PC-3 (cell line): ENCODE data around the gene ADCY5. TPM values are rescaled to one million over a fixed set of nuclear protein-coding genes. Genes with fewer than 3 reads are reported as not detected.

ENCODE experiments used
- ATAC-seq: fragments of 200-7000 bp; cut with Tn5 transposase; 2 replicates; pipeline ENCODE4 v1.9.1; 2020; ENCODE audit warnings: mild to moderate bottlenecking, moderate library complexity
- BruUV-seq: library from RNA; stranded (reverse); fragments of 400-500 nt; replicated peaks from 2 replicates; lab custom pipeline; 2021; lab: Mats Ljungman, UMichigan
- CTCF ChIA-PET: fragments of 300-600 bp; sonication (Branson Sonifier 250); formaldehyde crosslinking; loops from one replicate; lab custom pipeline; 2022; ENCODE audit warnings: antibody characterized with exemption; lab: Charles Lee
- POLR2A ChIA-PET: fragments of 300-600 bp; sonication (Branson Sonifier 250); formaldehyde crosslinking; loops from one replicate; lab custom pipeline; 2022; ENCODE audit warnings: antibody characterized with exemption; ENCODE audit not compliant: unreplicated experiment; lab: Charles Lee
- DNase-seq: peaks from one replicate; pipeline ENCODE4 v3.0.0-alpha.2; 2015
- H2AFZ ChIP-seq: fragments of 300-600 bp; sonication (generic); 2 replicates; pipeline ENCODE4 v1.6.0; 2016; ENCODE audit warnings: antibody characterized with exemption, low read length
- H3F3A ChIP-seq: fragments of 300-600 bp; sonication (generic); one replicate; pipeline ENCODE4 v1.6.0; 2017; ENCODE audit warnings: antibody characterized with exemption, low read length, control low read depth, mild to moderate bottlenecking; ENCODE audit not compliant: unreplicated experiment
- H3K27ac ChIP-seq: fragments of 300-600 bp; sonication (generic); 2 replicates; pipeline ENCODE4 v1.5.1; 2016; ENCODE audit warnings: mild to moderate bottlenecking, low read length
- H3K27me3 ChIP-seq: fragments of 300-600 bp; sonication (generic); 2 replicates; pipeline ENCODE4 v1.6.1; 2016; ENCODE audit warnings: low read length, mixed read lengths
- H3K36me3 ChIP-seq: fragments of 300-600 bp; sonication (generic); 2 replicates; pipeline ENCODE4 v1.6.1; 2016; ENCODE audit warnings: low read depth, mixed run types, low read length, mixed read lengths
- H3K4me1 ChIP-seq: fragments of 300-600 bp; sonication (generic); 2 replicates; pipeline ENCODE4 v1.5.1; 2016; ENCODE audit warnings: low read length; ENCODE audit not compliant: insufficient read depth
- H3K4me2 ChIP-seq: fragments of 300-600 bp; sonication (generic); 2 replicates; pipeline ENCODE4 v1.6.0; 2016; ENCODE audit warnings: low read length
- H3K4me3 ChIP-seq: fragments of 300-600 bp; sonication (generic); 2 replicates; pipeline ENCODE4 v1.5.1; 2016; ENCODE audit warnings: mild to moderate bottlenecking, low read length, mixed read lengths
- H3K79me2 ChIP-seq: fragments of 300-600 bp; sonication (generic); 2 replicates; pipeline ENCODE4 v1.6.1; 2017; ENCODE audit warnings: low read length, mixed read lengths
- H3K9ac ChIP-seq: fragments of 300-600 bp; sonication (generic); 2 replicates; pipeline ENCODE4 v1.6.0; 2016; ENCODE audit warnings: mild to moderate bottlenecking, low read length
- H3K9me2 ChIP-seq: fragments of 300-600 bp; sonication (generic); replicated peaks from 2 replicates; pipeline ENCODE4 v1.6.1; 2016; ENCODE audit warnings: mixed run types, low read length, mixed read lengths
- H3K9me3 ChIP-seq: fragments of 300-600 bp; sonication (generic); 2 replicates; pipeline ENCODE4 v1.6.1; 2016; ENCODE audit warnings: low read length, mixed read lengths
- H4K20me1 ChIP-seq: fragments of 300-600 bp; sonication (generic); 2 replicates; pipeline ENCODE4 v1.6.1; 2016; ENCODE audit warnings: low read length, mixed read lengths
- EZH2 ChIP-seq: fragments of 300-600 bp; sonication (generic); IDR thresholded peaks from one replicate; pipeline ENCODE4 v1.6.1; 2017; ENCODE audit warnings: antibody characterized with exemption, mild to moderate bottlenecking, low read length; ENCODE audit not compliant: unreplicated experiment
- EZH2phosphoT487 ChIP-seq: fragments of 300-600 bp; sonication (generic); IDR thresholded peaks from 2 replicates; pipeline ENCODE4 v1.6.1; 2018; ENCODE audit warnings: mild to moderate bottlenecking, antibody characterized with exemption, low read length, borderline replicate concordance
- intact Hi-C: fragments of 100-400 bp; cut with micrococcal nuclease; formaldehyde crosslinking; loops from 2 replicates; pipeline ENCODE4 v1.9.0; 2023
- total RNA-seq: library from RNA; depleted of rRNA; stranded (reverse); fragments of >200 nt; gene quantifications from 2 replicates; pipeline ENCODE4 v1.2.3, GENCODE V29; 2014; rRNA removed
- TF ChIP-seq, protein P1 (sequence below): fragments of 300-600 bp; sonication (generic); conservative IDR thresholded peaks from 2 replicates; pipeline ENCODE4 v1.5.1; 2017; ENCODE audit warnings: antibody characterized with exemption, low read depth, mild to moderate bottlenecking, low read length

The ADCY5 gene
- total RNA-seq, 1 experiment from 2014 or later: not detected

DNA sequence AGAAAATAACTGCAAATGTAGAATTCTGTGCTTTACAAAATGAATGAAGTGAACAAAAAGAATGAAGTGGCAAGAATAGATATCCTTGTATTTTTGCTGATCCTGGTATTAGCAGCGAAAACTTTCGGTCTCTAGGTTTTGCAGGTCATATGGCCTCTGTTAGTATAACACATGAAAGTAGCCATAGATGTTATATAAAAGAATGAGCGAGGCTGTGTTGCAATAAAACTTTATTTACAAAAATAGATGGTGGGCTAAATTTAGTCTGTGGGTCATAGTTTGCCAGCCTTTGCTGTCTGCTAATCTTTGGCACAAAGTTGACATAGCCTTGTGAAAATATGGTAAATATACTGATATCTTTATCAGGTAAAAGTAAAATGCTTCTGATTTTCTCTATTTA, 212.0 kb downstream of the ADCY5 start:
- H3K9me2 ChIP-seq: no peaks in the 10 kb centered on the region
- H3K4me3 ChIP-seq: no peak overlapping the region
- H3K36me3 ChIP-seq: peaks cover 14% of the 10 kb centered on the region; the same call in 1 of the 2 replicates
- ATAC-seq: no peak
- intact Hi-C loops: no loop called here
- CTCF ChIA-PET: no interaction called here
- no peaks in the 10 kb centered on the region for H3K9me3 ChIP-seq
- H3F3A ChIP-seq: no peaks in the 10 kb centered on the region
- TF ChIP-seq EZH2phosphoT487: no peak
- no peak for TF ChIP-seq EZH2
- TF ChIP-seq, protein P1, sequence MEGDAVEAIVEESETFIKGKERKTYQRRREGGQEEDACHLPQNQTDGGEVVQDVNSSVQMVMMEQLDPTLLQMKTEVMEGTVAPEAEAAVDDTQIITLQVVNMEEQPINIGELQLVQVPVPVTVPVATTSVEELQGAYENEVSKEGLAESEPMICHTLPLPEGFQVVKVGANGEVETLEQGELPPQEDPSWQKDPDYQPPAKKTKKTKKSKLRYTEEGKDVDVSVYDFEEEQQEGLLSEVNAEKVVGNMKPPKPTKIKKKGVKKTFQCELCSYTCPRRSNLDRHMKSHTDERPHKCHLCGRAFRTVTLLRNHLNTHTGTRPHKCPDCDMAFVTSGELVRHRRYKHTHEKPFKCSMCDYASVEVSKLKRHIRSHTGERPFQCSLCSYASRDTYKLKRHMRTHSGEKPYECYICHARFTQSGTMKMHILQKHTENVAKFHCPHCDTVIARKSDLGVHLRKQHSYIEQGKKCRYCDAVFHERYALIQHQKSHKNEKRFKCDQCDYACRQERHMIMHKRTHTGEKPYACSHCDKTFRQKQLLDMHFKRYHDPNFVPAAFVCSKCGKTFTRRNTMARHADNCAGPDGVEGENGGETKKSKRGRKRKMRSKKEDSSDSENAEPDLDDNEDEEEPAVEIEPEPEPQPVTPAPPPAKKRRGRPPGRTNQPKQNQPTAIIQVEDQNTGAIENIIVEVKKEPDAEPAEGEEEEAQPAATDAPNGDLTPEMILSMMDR: no peak
- no peaks in the 10 kb centered on the region for H3K79me2 ChIP-seq
- H4K20me1 ChIP-seq: no peaks in the 10 kb centered on the region
- H3K27me3 ChIP-seq: no peaks in the 10 kb centered on the region
- DNase-seq: no peak
- H3K27ac ChIP-seq: no peak overlapping the region
- POLR2A ChIA-PET: no interaction called here
- no peak overlapping the region for H3K9ac ChIP-seq
- H3K4me2 ChIP-seq: no peak overlapping the region
- H3K4me1 ChIP-seq: no peaks in the 10 kb centered on the region; the same call in 1 of the 2 replicates
- no TSS peak for BruUV-seq
- no peak overlapping the region for H2AFZ ChIP-seq

Other genes starting within 250 kb of the ADCY5 start
- gene SEC22A, start 247.1 kb downstream of the ADCY5 start, total RNA-seq: 34.3 and 37.9 TPM in 2 replicates
- 43.8 and 47.3 TPM in 2 replicates for gene HACD2, start 136.0 kb upstream of the ADCY5 start, total RNA-seq